ELF-1 (cell line): Measurements from ENCODE around the gene STIM1.
"Not testable (repeated sequence)": the region's sequence is repeated elsewhere in the genome, so short reads cannot be mapped to it uniquely, and the experiment has no call there.

Experiments used
- DNase-seq: peaks from one replicate; pipeline ENCODE4 v3.0.0-alpha.2; 2016; ENCODE audit warnings: low read depth, low spot score

STIM1 gene

GRCh38 chr11:4026389-4026788 lies 170.9 kb downstream of the STIM1 start:
- no peak for DNase-seq

GRCh38 chr11:4027746-4028145 lies 172.3 kb downstream of the STIM1 start:
- DNase-seq, result no peak

GRCh38 chr11:4030197-4030596 lies 174.7 kb downstream of the STIM1 start:
- peak; percentile 17 for DNase-seq

- no peak for DNase-seq
Observed at GRCh38 chr11:4032097-4032496, 176.6 kb downstream of the STIM1 start.

- no peak for DNase-seq
Observed at GRCh38 chr11:4035985-4036384, 180.5 kb downstream of the STIM1 start.

GRCh38 chr11:4039011-4039410 lies 183.5 kb downstream of the STIM1 start:
- no peak for DNase-seq

- no peak for DNase-seq
Observed at GRCh38 chr11:4040461-4040860, 185.0 kb downstream of the STIM1 start.

- DNase-seq, result no peak
Observed at GRCh38 chr11:4041731-4042391, 186.4 kb downstream of the STIM1 start.

- DNase-seq, result peak; percentile 8
Observed at GRCh38 chr11:4044976-4045646, 189.6 kb downstream of the STIM1 start.

- DNase-seq, result no peak
Observed at GRCh38 chr11:4048340-4048739, 192.9 kb downstream of the STIM1 start.

GRCh38 chr11:4049006-4049405 lies 193.5 kb downstream of the STIM1 start:
- DNase-seq, result no peak

GRCh38 chr11:4050138-4050537 lies 194.7 kb downstream of the STIM1 start:
- DNase-seq, result no peak

- not testable (repeated sequence) for DNase-seq
Observed at GRCh38 chr11:4053200-4053599, 197.7 kb downstream of the STIM1 start.

- DNase-seq, result no peak
Observed at GRCh38 chr11:4054643-4055042, 199.2 kb downstream of the STIM1 start.

- DNase-seq, result no peak
Observed at GRCh38 chr11:4059424-4059823, 204.0 kb downstream of the STIM1 start.

GRCh38 chr11:4060182-4060923 lies 204.9 kb downstream of the STIM1 start:
- no peak for DNase-seq

GRCh38 chr11:4061700-4062099 lies 206.2 kb downstream of the STIM1 start:
- no peak for DNase-seq

- no peak for DNase-seq
Observed at GRCh38 chr11:4063348-4063747, 207.9 kb downstream of the STIM1 start.

- no peak for DNase-seq
Observed at GRCh38 chr11:4064278-4064955, 209.0 kb downstream of the STIM1 start.

- DNase-seq, result no peak
Observed at GRCh38 chr11:4065086-4065485, 209.6 kb downstream of the STIM1 start.

GRCh38 chr11:4065601-4066377 lies 210.3 kb downstream of the STIM1 start:
- no peak for DNase-seq
